Uterus (tissue), 2 donors: ENCODE data around the gene PLEKHA4.
"Not testable (repeated sequence)": the region's sequence is repeated elsewhere in the genome, so short reads cannot be mapped to it uniquely, and the experiment has no call there.

Source experiments
- POLR2A ChIP-seq, 2 donors: fragments of 450-650 bp; IDR thresholded peaks; one replicate each; pipeline ENCODE4 v1.6.1; 2016; ENCODE audit warnings: antibody characterized with exemption in 2 of 2, mild to moderate bottlenecking in 1 of 2, moderate library complexity in 1 of 2
- TF ChIP-seq, protein P1 (sequence below), 4 experiments: fragments of 200-600 bp in 2 of 4; fragments of 450-650 bp in 2 of 4; sonication (generic) in 2 of 4; IDR thresholded peaks; one replicate each; pipeline ENCODE4 v1.5.1; 2016 to 2019; ENCODE audit warnings: antibody characterized with exemption in 4 of 4, mild to moderate bottlenecking in 2 of 4, moderate library complexity in 1 of 4

DNA sequence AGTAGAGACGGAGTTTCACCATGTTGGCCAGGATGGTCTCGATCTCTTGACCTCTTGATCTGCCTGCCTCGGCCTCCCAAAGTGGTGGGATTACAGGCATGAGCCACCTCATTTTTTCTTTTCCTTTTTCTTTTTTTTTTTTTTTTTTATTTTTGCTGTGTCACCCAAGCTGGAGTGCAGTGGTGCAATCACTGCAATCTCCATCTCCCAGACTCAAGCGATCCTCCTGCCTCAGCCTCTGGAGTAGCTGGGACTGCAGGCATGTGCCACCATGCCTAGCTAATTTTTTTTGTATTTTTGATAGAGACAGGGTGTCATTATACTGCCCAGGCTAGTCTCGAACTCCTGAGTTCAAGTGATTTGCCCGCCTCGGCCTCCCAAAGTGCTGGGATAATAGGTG, 33.9 kb upstream of the PLEKHA4 start:
- TF ChIP-seq, protein P1, sequence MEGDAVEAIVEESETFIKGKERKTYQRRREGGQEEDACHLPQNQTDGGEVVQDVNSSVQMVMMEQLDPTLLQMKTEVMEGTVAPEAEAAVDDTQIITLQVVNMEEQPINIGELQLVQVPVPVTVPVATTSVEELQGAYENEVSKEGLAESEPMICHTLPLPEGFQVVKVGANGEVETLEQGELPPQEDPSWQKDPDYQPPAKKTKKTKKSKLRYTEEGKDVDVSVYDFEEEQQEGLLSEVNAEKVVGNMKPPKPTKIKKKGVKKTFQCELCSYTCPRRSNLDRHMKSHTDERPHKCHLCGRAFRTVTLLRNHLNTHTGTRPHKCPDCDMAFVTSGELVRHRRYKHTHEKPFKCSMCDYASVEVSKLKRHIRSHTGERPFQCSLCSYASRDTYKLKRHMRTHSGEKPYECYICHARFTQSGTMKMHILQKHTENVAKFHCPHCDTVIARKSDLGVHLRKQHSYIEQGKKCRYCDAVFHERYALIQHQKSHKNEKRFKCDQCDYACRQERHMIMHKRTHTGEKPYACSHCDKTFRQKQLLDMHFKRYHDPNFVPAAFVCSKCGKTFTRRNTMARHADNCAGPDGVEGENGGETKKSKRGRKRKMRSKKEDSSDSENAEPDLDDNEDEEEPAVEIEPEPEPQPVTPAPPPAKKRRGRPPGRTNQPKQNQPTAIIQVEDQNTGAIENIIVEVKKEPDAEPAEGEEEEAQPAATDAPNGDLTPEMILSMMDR (IDR thresholded peaks at IDR 0.05), result not testable (repeated sequence)
- TF ChIP-seq POLR2A (IDR thresholded peaks at IDR 0.05), result not testable (repeated sequence)
